Stomach (tissue), 4 donors: Measurements from ENCODE around the gene DNAH10.

ENCODE experiments used
- CTCF ChIP-seq, 7 experiments: fragments of 450-650 bp in 4 of 7; fragments of 200-600 bp in 3 of 7; sonication (generic) in 3 of 7; IDR thresholded peaks; one replicate each; pipeline ENCODE4 v1.5.1; 2016 to 2019; ENCODE audit warnings: antibody characterized with exemption in 7 of 7, control low read depth in 2 of 7, mild to moderate bottlenecking in 1 of 7
- EP300 ChIP-seq: sonication (generic); formaldehyde crosslinking; IDR thresholded peaks from one replicate; pipeline ENCODE4 v1.6.1; 2017; ENCODE audit warnings: antibody characterized with exemption

GRCh38 chr12:123895451-123895850 lies 133.3 kb downstream of the DNAH10 start:
- TF ChIP-seq EP300 (no peak), CTCF (IDR thresholded peaks at IDR 0.05) (no peak)
